ENCODE measurements around the gene CARMIL1.

GRCh38 chr6:25290306-25291060, 11.3 kb downstream of the CARMIL1 start:
- no peak for TF ChIP-seq EZH2 (IDR thresholded peaks at IDR 0.05; ENCODE audit: insufficient read depth, low read length)
- no peak for TF ChIP-seq CTCF (IDR thresholded peaks at IDR 0.05; ENCODE audit: insufficient read depth, low read depth, low read length)

Measured in astrocyte (in vitro differentiated cells and primary cell).